T-helper 2 cell (primary cell): ENCODE measurements around the gene BET1L.

Experiments
- DNase-seq, 5 experiments: peaks; one replicate each; pipeline versions ENCODE4 v3.0.0 to v3.0.0-alpha.2; 2012 to 2022

BET1L gene

DNA sequence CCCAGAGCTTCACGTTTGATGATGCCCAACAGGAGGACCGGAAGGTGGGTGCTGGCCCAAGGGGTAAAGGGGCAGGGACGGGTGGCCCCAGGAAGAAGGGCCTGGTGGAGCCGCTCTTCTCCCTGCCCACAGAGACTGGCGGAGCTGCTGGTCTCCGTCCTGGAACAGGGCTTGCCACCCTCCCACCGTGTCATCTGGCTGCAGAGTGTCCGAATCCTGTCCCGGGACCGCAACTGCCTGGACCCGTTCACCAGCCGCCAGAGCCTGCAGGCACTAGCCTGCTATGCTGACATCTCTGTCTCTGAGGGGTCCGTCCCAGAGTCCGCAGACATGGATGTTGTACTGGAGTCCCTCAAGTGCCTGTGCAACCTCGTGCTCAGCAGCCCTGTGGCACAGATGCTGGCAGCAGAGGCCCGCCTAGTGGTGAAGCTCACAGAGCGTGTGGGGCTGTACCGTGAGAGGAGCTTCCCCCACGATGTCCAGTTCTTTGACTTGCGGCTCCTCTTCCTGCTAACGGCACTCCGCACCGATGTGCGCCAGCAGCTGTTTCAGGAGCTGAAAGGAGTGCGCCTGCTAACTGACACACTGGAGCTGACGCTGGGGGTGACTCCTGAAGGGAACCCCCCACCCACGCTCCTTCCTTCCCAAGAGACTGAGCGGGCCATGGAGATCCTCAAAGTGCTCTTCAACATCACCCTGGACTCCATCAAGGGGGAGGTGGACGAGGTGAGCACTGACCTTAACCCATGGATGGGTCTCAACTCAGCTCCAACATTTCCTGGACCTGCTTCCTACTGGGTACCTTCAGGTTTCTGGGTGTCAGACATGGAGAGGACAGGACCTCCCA lies 2.3 kb upstream of the BET1L start:
- no peak for DNase-seq

DNA sequence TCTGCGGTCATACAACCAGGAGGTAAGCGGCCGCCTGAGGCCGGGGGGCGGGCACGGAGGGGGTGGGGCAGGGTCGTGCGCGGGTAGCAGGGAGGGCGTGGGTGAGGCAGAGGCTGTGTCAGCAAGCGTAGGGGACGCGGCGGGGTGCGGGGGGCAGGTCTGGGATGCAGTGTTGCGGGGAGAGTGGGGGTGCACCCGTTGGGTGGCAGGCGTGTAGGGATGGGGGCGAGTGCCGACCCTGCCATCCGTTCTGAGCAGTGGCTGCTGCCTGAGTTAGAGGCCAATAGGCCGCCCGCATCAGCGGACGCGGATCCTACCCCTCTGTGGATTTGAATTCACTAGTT lies 1.7 kb upstream of the BET1L start:
- DNase-seq = no peak

DNA sequence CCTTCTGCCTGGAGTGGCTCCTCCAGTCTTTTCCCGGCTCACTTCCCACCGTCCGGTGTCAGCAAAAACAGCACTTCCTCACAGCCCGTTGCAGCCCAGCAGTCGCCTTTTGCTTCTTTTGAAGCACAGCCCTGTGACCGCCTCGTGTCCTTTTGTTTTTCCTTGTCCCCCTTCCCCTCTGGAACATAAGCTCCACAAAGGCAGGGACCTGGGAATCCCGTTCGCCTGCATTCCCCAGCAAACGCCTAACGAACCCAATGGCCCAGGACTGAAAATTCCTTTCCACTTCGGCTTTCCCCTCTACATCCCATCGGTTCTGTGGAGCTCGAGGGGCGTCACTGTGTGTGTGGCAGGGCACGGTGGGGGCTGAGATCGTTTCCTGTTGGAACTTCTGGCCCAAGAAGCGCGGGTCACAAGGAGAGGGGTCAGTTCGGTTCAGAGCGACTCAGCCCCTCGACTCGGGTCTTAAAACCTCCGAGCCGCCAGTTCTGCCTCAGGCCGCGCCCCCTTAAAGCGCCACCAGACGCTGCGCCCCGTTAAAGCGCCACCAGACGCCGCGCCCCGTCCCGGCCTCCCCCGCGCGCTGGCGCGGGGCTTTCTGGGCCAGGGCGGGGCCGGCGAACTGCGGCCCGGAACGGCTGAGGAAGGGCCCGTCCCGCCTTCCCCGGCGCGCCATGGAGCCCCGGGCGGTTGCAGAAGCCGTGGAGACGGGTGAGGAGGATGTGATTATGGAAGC lies 1.1 kb upstream of the BET1L start:
- peak; percentile 71 to 91 (median 79) for DNase-seq

DNA sequence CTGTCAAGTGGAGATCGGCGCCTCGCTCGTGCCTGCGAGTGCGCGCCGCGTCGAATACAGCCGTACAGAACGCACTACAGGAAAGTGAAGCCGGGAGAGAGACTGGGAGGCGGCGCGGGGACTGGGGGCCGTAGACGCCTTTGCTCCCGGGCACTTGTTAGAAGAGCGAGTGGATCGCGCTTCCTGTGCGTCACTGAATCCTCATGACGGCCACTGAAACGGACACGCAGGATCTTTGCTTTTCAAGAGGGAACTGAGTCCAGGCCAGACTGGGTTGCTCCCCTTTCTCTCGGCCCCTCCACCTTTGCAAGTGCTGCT lies 623 bp upstream of the BET1L start:
- DNase-seq = no peak

DNA sequence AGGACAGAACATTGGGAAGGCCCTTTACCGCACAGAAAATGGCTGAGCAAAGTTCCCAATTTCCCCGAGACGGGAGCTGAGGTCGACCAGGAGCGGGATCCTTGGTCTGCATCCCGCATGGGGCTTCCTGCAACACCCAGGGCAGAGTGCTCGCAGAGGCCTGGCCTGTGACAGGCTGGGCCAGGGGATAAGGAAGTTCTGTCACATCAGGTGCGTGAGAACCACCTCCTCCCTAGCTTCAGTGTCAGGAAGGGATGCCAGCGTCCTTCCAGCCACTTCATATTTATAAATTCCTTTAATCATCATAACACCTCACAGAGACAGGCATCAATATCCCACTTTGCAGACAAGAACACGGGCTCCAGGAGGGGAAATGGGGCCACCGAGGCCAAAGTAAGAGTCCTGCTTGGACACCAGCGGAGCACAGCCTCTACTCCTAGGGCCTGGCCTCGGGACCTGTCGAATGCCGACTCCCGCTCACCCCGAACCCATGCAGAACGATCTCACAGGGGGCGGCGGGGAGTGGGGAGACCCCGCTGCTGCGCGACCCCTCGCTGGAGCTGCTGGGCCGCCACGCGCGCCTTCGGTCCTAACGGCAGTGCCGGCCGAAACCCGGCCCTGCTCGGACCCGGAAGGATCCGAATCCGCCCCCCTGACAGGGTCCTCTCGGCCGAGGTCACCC lies 532 bp downstream of the BET1L start:
- DNase-seq = peak in 1 of 5 experiments; percentile 48

DNA sequence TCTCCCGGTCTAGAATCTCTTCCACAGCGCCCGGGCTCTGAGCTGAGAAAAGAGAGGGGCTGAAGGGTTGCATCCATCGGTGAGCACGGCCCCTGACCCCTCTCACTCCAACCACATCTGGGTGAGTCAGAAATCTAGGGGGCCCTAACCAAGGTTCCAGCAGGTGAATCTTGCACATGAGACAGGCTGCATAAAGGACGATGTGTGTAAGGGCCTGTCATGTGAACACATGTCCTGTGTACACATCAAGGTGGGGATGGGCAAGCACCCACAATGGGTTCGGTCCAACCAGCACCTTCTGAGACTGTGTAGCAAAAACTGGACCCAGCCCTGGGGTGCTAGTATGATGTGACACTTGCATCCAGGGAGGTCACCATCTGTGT lies 1.2 kb downstream of the BET1L start:
- DNase-seq = no peak

DNA sequence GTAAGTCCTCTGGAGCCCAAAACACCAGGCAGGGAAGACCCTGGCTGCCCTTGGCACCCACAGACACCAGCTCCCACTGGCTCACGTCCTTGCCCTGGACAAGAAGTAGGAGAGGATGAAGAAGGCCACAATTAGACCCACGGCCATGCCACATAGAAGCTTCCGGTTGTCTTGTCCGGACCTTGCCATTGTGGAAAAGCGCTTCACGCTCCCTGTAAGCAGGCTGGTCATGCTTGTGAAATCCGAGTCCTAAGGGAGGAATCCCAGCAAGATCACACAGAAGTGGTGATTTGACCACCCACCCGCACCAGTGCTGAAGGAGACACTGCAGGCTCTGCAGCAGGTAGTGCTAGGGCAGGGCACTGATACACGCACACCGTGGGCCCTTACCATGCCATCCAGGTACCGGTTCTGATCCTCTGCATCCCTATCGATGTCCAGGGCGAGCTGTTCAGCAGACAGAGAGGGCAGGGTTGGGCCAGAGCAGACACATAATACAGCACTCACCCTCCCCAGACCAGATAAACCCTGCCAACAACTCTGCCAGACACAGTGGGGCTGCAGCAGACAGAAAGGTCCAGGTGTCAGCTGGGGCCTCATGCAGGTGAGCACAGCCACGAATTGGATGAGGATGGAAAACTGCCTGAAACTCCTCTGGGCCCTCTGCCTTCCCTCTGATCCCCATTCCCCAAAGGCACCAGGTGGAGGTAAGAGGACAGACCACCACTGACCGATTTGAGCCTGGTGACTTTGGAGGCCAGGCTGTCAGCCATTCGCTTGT lies 1.8 kb downstream of the BET1L start:
- no peak for DNase-seq

DNA sequence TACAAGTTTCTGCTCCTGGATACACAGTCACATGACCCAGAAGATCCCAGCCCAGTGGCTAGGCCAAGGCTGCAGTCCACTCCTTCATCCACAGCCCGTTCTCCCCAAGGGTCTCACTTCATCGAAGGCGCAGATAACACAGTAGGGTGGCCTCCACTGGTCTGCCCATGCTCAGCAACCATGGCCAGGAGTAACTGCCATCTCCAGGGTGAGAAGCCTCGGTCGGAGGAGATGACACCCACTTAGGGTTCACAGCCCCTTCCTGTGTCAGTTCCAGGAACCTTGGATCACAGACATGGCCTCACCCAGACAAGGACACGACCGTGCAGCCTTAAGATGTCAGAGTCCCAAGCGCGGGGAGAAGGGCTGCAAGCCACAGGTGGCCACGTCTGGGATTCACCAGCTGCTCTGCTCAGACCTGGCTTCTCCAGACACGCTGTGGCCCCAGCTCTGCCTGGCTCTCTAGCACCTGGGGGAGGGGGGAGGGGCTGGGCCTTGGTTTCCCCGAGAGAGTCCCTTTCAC lies 2.6 kb downstream of the BET1L start:
- DNase-seq = no peak

DNA sequence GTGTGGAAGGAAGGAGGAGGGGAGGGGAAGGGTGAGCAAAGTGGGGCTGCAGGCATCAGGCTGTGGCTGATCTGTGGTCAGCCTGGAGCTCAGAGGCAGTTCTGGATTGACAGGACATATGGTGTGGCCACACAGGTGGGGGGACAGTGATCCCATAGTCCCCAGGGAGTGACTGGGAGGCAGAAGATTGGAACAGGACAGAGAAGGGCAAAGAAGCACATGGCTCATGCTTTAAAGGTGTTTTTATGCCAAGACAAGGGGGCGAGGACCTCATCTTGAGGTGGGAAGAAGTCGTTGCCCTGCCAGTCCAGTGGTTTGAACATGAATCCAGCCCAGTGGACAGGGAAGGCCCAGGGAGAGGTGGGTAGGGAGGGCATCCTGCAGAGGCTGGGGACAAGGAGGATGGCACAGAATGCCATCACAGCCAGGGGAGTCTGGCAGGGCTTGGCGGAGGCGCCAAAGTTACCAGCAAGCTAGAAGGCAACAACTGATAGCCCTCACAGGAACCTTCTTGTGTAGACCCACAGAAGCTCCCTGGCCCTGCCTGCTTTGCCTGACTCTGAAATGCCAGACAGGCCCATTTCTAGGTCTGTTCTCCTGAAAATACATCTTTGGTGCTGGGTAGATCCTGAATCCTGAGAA lies 3.1 kb downstream of the BET1L start:
- DNase-seq = no peak

DNA sequence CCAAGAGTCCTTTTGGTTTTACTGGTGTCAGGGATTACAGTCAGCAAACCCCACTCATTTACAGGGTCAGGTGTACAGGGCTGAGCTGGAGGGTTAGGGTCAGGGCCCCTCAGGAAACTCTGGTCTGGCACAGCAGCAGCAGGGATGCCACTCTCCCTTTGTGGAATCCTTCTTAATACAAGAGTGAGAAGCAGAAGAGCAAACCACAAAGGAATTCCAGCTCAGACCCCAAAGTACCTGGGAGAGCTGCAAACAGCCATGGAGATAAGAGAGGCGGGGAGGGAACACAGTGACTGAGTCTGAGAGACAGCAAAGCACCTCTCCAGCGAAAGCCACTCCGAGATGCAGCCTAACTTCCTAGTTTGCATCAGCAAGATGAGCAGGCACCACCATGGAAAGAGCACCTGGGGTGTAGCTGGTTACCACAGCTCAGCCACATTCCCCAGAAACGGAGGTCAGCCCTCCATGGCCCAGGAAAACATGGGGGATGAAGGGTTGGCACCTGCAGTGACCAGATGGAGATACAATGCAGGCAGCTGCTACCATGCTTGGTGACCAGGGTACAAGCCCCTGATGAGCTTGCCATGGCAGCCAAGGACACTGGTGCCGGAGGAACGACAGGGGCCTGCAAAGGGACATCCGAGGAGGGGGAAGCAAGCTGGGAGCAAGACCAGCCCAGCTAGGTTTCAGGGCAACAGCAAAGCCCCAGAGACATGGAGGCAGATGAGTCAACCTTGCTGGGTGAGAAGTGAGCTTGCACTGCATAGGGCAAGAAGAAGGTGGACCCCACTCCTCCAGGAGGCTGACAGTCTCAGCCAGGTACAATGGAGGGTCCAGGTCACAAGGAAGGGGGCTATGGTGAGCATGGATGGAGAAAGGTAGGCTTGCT lies 3.9 kb downstream of the BET1L start:
- DNase-seq = no peak

DNA sequence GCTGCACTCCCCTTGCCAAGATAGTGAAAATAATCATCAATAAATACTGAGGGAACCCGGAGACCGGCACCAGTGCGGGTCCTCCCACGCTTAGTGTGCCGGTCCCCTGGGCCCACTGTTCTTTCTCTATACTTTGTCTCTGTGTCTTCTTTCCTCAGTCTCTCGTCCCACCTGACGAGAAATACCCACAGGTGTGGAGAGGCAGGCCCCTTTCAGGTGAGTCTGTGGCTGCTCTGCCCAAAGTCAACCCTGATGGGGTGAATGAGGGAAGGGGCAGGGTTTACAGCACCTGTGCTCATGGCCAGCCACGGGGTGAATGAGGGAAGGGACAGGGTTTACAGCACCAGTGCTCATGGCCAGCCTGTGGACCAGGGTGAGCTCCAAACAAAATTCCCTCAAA lies 4.7 kb downstream of the BET1L start:
- DNase-seq = no peak

DNA sequence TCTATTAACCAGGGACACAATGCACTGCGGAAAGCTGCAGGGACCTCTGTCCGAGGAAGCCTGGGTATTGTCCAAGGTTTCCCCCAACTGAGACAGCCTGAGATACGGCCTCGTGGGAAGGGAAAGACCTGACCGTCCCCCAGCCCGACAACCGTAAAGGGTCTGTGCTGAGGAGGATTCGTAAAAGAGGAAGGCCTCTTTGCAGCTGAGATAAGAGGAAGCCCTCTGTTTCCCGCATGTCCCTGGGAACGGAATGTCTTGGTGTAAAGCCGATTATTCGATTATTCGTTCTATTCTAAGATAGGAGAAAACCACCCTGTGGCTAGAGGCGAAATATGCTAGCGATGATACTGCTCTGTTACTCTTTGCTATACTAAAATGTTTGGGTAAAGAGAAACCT lies 5.2 kb downstream of the BET1L start:
- peak in 1 of 5 experiments; percentile 26 for DNase-seq

DNA sequence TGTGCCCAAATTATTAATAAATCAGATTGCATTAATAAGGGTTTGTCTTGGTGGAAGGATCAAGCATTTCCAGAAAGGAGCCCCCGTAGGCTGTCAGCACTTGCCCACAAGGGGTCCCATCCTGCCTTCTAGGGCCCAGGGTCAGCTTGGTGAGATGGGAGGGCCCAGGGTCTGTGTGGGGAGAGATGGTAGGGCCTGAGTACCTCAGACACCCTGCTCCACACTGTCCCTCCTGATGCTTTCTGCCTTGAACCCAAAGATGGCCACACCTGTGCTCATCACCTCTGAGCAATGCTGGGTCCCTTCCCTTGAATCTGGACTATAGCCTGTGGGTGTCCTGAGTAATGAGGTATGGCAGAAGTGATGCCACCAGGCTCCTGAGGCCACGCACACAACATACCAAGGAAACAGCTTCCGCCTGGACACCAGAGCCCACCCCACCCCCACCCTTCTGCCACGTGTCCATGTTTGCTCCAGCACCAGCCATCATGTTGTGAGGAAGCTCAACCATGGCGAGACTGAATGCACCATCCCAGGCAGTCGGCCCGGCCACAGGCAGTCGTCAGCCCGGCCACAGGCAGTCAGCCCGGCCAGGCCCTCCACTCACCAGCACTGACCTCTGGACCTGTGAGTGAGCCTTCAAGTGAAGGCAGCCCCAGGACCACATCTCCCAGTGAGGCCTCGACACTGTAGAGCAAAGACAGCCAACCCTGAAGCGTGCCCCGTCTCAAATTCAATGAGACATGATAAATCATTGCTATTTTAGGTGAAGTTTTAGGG lies 6.8 kb downstream of the BET1L start:
- no peak for DNase-seq

DNA sequence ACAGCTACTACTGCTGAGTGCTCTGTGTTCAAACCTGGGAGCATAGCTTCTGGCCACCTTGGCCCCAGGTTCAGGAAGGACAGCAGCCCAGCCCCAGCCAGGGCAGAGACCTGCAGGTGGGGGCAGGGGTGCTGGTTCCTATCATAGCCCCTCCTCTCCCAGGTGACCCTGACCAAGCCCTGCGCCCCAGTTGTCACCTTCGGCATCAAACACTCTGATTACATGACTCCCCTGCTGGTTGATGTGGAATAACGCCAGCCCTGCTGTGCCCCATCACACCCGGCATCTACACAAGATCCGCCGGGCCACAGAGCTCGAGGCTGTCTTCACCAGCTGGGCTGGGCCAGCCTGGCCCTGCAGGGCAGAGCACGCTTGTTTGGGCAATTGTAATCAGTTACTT lies 7.4 kb downstream of the BET1L start:
- no peak for DNase-seq

DNA sequence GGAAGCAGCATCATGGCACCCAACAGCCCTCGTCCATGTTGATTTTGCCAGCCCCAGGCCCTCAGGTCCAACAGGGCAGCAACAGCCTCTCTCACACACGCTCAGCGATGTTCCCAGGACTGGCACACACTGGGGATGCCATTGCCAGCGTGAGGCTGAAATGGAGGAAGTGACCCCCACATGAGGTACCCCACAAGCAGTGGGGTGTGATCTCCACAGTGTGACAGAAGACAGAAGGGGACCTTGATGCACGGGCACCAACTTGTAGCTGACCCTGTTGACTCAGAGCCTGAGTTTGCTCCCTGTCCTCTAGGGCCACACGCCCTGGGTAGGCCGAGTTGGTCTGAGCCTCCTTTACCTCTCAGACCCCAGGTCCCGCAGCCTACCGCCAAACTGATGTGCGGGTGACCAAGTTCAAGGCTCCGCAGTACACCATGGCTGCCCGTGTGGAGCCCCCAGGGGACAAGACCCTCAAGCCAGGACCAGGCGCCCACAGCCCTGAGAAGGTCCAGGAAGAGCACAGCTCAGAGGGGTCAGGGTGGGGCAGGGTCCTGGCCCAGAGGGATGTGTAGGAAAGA lies 8.1 kb downstream of the BET1L start:
- DNase-seq = no peak

DNA sequence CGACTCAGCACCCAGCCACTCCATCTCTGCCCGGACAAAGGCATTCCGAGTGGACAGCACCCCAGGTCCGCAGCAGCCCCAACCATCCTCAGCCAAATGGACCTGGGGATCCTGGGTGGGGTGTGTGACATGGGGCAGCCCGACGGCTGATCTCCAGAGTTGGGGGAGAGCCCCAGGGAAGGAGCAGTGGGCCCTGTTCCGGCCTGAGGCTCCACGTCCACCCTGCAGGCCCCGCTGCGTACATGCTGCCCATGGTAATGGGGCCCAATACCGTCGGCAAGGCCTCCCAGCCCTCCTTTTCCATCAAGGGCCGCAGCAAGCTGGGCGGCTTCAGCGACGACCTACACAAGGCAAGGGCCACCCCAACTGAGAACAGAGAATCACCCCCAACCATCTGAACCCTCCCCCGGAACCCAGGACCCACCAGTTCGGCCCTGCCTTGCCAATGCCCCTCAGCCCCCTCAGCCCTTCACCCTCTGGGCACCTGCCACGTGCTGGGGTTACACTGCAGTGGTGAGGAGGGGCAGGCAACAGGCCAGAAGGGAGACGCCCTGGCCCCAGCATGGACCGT lies 8.9 kb downstream of the BET1L start:
- DNase-seq = no peak

DNA sequence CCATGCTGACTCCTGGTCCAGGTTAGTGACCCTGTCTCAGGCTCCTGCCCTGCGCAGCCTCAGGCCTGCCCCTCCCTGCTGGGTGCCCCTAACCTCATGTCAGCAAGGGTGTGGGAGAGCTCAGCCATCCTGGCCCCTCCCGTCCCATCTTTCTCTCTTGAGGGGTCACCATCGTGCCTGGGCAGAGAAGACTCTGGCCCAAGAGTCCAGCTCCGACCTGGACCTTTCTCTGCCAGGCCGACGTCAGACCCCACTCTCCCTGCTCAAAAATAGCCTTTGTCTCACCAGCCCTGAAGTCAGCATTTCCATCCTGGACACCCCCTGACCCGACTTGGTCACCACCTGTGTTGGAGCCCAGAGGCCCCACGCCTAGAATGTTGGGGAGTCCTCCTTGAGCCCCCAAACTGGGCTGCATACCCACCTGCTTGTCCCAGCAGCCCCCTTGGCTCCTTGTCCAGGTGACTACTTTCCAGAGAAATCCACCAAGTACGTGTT lies 9.4 kb downstream of the BET1L start:
- no peak for DNase-seq

DNA sequence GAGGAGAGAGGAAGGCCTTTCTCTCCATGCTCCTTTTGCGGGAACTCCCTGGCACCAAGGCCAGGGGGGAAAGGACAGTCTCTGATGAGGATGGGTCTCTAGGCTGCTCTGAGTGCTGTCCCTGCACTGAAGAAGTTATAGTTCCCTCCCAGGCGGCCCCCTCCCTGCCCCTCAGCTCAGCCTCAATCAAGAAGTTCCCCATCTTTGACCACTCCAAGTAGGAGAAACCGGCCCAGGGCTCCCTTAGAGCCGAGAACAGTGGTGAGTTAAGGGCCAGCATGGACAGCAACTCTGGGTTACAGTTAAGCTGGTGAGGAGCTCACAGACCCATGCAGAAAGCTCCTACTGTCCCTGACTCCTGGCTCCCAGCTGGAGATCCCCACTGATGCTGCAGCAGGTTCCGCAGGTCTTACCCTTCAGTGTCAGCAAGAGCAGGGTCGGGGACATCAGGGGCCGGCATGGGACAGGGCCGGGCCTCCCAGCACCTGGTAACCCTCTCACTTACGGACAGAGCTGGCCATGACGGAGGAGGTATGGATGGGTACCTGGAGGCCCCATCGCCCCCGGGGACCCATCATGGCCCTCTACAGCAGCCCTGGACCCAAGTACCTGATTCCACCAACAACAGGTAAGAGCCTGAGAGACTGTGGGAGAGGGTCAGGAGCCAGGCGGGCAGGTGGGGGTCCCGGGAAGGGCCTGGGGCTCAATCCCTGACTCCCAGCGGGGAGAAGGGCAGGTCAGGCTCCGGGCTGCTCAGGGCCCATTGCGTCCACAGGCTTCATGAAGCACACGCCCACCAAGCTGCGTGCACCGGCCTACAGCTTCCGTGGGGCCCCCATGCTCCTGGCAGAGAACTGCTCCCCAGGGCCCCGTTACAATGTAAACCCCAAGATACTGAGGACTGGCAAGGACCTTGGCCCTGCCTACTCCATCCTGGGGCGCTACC lies 10.1 kb downstream of the BET1L start:
- no peak for DNase-seq
